HEK293T (cell line): ENCODE measurements around the gene TWSG1.
"Not testable (repeated sequence)": the region's sequence is repeated elsewhere in the genome, so short reads cannot be mapped to it uniquely, and the experiment has no call there.

Source experiments
- CTCF ChIA-PET: fragments of 350-600 bp; formaldehyde crosslinking; extraction: SDS; loops from one replicate; lab custom pipeline; 2021; ENCODE audit warnings: antibody characterized with exemption, inconsistent platforms; lab: Yijun Ruan, JAX
- POLR2A ChIA-PET: fragments of 350-600 bp; formaldehyde crosslinking; extraction: SDS; loops from one replicate; lab custom pipeline; 2020; ENCODE audit warnings: antibody characterized with exemption, inconsistent platforms; lab: Yijun Ruan, JAX
- DNase-seq: peaks from one replicate; pipeline ENCODE4 v3.0.0; 2012; ENCODE audit warnings: mixed read lengths; ENCODE audit errors: extremely low spot score
- ARNT ChIP-seq: fragments of 450-650 bp; IDR thresholded peaks from 2 replicates; pipeline ENCODE4 v1.6.1; 2017; ENCODE audit warnings: mild to moderate bottlenecking
- BHLHE40 ChIP-seq: fragments of 450-650 bp; IDR thresholded peaks from 2 replicates; pipeline ENCODE4 v1.6.1; 2016; ENCODE audit warnings: mild to moderate bottlenecking, moderate library complexity, borderline replicate concordance
- CTBP1 ChIP-seq: fragments of 450-650 bp; IDR thresholded peaks from 2 replicates; pipeline ENCODE4 v1.6.1; 2016; ENCODE audit warnings: borderline replicate concordance
- ELF4 ChIP-seq: fragments of 450-650 bp; IDR thresholded peaks from 2 replicates; pipeline ENCODE4 v1.6.1; 2017; ENCODE audit warnings: antibody characterized with exemption
- FOXA1 ChIP-seq: fragments of 450-650 bp; IDR thresholded peaks from 2 replicates; pipeline ENCODE4 v1.6.1; 2016; ENCODE audit warnings: mild to moderate bottlenecking
- FOXK2 ChIP-seq: fragments of 450-650 bp; IDR thresholded peaks from 2 replicates; pipeline ENCODE4 v1.6.1; 2016; ENCODE audit warnings: mild to moderate bottlenecking
- FOXM1 ChIP-seq: fragments of 450-650 bp; IDR thresholded peaks from 2 replicates; pipeline ENCODE4 v1.6.1; 2017; ENCODE audit warnings: mild to moderate bottlenecking, borderline replicate concordance
- HDGF ChIP-seq: fragments of 450-650 bp; IDR thresholded peaks from 2 replicates; pipeline ENCODE4 v1.6.1; 2017; ENCODE audit warnings: antibody characterized with exemption, borderline replicate concordance
- L3MBTL2 ChIP-seq: fragments of 450-650 bp; conservative IDR thresholded peaks from 2 replicates; pipeline ENCODE4 v1.6.1; 2016; ENCODE audit warnings: mild to moderate bottlenecking
- LEF1 ChIP-seq: fragments of 450-650 bp; IDR thresholded peaks from 2 replicates; pipeline ENCODE4 v1.6.1; 2017; ENCODE audit warnings: mild to moderate bottlenecking, borderline replicate concordance
- NFRKB ChIP-seq: fragments of 450-650 bp; IDR thresholded peaks from 2 replicates; pipeline ENCODE4 v1.6.1; 2016; ENCODE audit warnings: mild to moderate bottlenecking, moderate library complexity
- SP1 ChIP-seq: fragments of 450-650 bp; IDR thresholded peaks from 2 replicates; pipeline ENCODE4 v1.6.1; 2017
- SUZ12 ChIP-seq: fragments of 450-650 bp; IDR thresholded peaks from 2 replicates; pipeline ENCODE4 v1.6.1; 2016; ENCODE audit warnings: mild to moderate bottlenecking
- TARDBP ChIP-seq: fragments of 450-650 bp; IDR thresholded peaks from 2 replicates; pipeline ENCODE4 v1.6.1; 2016
- ZNF384 ChIP-seq: fragments of 450-650 bp; IDR thresholded peaks from 2 replicates; pipeline ENCODE4 v1.6.1; 2016
- TF ChIP-seq, protein P1 (sequence below): fragments of 450-650 bp; IDR thresholded peaks from 2 replicates; pipeline ENCODE4 v1.6.1; 2016

TWSG1 gene

DNA sequence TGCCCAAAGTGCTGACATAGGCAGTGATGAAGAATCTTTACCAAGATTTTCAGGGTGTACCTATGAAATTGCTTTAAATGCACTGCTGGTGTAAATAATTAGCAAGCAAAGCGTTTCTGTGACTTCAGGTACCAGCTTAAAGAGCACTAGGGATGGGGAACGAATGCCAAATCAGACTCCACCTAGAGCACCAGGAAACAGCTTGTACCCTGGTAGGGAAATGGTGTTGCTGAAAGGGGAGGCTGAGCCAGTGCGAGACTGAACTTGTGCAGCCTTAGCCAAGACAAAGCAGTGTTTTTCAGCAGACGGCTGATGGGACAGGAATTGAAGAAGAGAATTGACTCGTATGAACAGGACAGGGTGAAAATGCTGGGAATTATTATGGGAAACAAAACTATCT lies 65.6 kb downstream of the TWSG1 start:
- no peak for TF ChIP-seq NFRKB
- no peak for TF ChIP-seq FOXK2
- no peak for TF ChIP-seq HDGF
- TF ChIP-seq FOXA1 = no peak
- no peak for TF ChIP-seq TARDBP
- TF ChIP-seq BHLHE40 = no peak
- no peak for TF ChIP-seq L3MBTL2
- no peak for TF ChIP-seq SP1
- TF ChIP-seq CTBP1 = no peak
- TF ChIP-seq, protein P1, sequence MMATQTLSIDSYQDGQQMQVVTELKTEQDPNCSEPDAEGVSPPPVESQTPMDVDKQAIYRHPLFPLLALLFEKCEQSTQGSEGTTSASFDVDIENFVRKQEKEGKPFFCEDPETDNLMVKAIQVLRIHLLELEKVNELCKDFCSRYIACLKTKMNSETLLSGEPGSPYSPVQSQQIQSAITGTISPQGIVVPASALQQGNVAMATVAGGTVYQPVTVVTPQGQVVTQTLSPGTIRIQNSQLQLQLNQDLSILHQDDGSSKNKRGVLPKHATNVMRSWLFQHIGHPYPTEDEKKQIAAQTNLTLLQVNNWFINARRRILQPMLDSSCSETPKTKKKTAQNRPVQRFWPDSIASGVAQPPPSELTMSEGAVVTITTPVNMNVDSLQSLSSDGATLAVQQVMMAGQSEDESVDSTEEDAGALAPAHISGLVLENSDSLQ = no peak
- TF ChIP-seq ZNF384 = no peak
- no peak for TF ChIP-seq FOXM1
- TF ChIP-seq SUZ12 = no peak
- TF ChIP-seq ELF4 = no peak
- no peak for TF ChIP-seq LEF1
- no peak for TF ChIP-seq ARNT
- POLR2A ChIA-PET = no interaction called here
- no peak for DNase-seq
- CTCF ChIA-PET = no interaction called here

DNA sequence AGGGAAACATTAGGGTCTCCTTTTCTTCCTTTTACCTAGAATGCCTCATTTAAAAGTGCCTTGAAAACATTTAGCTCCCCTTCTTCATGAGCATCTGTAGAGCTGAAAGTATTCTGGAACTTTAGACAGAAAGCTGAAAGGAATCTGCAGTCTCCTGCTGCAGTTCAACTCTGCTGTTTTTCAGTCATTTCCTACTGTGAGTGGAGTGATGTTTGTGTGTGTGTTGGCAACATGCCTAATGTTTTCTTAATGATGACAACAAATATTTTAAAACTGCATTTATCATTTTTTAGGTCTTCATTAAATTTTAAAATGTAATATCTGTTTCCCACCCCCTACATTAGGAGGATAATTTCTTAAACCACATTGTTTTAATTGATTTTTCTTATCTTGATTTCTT lies 66.6 kb downstream of the TWSG1 start:
- CTCF ChIA-PET = no interaction called here
- DNase-seq = no peak
- POLR2A ChIA-PET = no interaction called here
- no peak for TF ChIP-seq HDGF
- TF ChIP-seq BHLHE40 = no peak
- TF ChIP-seq LEF1 = no peak
- TF ChIP-seq NFRKB = no peak
- TF ChIP-seq SUZ12 = no peak
- TF ChIP-seq ELF4 = no peak
- no peak for TF ChIP-seq SP1
- no peak for TF ChIP-seq FOXM1

DNA sequence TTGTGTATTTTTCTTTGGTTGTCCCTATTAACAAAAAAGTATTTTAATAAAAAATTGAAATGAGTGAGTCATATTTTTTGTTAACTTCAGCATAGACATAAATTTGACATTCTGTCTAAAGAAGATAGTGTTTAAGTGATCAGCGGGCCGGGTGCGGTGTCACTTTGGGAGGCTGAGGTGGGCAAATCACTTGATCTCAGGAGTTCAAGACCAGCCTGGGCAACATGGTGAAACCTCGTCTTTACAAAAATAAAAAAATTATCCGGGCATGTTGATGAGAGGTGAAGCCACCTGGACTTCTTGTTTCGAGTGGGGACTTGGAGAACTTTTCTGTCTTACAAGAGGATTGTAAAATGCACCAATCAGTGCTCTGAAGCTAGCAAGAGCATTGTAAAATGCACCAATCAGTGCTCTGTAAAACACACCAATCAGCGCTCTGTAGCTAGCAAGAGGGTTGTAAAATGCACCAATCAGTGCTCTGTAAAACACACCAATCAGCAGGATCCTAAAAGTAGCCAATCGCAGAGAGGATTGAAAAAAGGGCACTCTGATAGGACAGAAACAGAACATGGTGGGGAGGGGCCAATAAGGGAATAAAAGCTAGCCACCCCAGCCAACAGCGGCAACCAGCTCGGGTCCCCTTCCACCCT lies 67.9 kb downstream of the TWSG1 start:
- DNase-seq, CTCF ChIA-PET, POLR2A ChIA-PET: not testable (repeated sequence)

DNA sequence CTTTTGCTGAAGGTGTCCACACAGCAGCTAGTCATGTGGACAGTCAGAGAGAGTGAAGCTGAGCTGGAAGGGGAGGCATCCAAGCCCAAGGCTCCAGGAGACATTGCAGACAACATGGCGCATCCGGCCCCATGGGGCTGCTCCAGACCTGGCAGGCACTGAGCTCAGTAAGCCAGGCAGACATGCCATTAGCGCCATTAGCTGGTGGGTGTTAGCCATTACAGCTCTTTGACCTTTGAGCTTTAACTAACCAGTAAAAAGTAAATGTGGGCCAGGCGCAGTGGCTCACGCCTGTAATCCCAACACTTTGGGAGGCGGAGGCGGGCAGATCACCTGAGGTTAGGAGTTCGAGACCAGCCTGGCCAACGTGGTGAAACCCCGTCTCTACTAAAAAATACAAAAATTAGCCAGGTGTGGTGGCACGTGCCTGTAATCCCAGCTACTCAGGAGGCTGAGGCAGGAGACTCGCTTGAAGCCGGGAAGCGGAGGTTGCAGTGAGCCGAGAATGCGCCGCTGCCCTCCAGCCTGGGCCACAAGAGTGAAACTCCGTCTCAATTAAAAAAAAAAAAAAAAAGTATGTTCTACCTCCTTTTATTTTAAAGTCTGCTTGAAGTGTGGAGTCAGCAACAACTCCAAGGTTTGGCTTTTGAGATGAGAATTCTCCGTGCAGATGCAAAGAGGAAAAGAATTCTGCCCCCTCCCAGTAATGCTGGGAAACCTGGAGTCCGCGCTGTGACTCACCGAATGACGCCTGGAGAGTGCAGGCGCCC lies 69.4 kb downstream of the TWSG1 start:
- ChIA-PET CTCF (interaction anchor here (0.9 kb wide), 1 partner anchor 12 kb away, joined by 3 read pairs; no protein-coding TSS in a partner anchor), POLR2A (no interaction called here)
- DNase-seq = no peak
- TF ChIP-seq NFRKB = no peak
- no peak for TF ChIP-seq SUZ12
- TF ChIP-seq CTBP1 = no peak
- TF ChIP-seq SP1 = no peak
- no peak for TF ChIP-seq FOXM1
- TF ChIP-seq FOXK2 = no peak
- no peak for TF ChIP-seq ZNF384
- no peak for TF ChIP-seq ARNT
- TF ChIP-seq, protein P1 = no peak
- TF ChIP-seq TARDBP = no peak
- TF ChIP-seq L3MBTL2 = no peak

DNA sequence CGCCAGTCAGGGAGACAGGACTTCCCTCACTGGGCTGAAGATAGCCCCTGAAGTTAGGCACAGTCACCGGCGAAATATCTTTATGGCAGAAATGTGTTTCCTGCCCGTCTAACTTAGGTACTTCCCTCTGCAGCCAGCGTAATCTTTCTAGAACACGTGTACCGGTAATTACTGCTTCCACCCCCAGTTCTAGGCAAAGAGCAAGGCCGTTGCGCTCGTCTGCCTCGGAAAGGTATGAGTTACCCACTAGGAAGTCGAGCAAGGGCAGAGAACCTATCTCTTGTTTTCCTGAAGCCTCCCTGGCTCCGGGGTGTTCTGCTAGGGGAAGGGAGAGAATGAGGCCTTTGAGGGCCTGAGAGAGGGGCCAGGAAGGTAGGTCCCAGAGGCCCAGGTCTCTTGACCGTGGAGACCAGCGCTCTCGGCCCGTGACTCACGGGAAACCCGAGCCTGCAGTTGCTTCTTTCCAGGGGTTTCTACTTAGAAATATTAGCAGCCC lies 70.0 kb downstream of the TWSG1 start:
- ChIA-PET CTCF (no interaction called here), POLR2A (no interaction called here)
- no peak for DNase-seq
- TF ChIP-seq TARDBP (no peak), ARNT (no peak)

DNA sequence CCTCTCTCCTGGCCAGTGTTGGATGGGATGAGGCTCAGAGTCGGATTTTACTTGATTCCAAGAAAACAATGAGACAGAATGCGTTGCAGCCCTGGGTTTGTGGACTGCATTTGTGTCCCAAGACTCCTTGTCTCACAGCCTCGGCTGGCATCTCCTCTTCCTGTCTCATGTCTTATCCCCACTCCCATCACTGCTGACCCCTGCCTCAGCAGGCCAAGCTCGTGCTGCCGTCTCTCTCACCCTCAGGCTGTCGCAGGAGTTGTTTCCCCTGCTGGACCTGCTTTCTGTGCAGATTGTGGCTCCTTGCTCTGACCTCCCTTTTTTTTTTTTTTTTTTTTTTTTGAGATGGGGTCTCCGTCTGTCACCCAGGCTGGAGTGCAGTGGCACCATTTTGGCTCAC lies 70.6 kb downstream of the TWSG1 start:
- CTCF ChIA-PET = no interaction called here
- TF ChIP-seq FOXM1 (no peak), L3MBTL2 (no peak), LEF1 (no peak), ARNT (no peak), TARDBP (no peak)
- POLR2A ChIA-PET = no interaction called here
- DNase-seq = no peak

DNA sequence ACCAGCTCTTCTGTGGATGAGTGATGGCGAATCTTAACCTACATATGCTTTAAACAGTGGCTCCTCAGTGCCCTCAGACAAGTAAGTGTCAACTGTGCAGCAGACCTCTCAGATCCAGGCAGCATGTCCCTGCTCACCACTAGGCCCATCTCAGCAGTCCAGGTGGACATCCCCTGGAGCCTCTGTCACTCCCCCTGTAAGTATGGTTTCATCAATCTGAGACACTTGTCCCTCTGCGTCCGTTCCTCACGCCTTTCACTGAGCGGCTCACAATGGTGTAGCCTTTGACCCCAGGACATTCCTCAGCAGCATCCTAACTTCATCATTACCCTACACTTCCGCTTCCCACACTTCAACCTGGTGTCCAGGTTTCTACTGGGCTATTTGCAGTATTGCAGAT lies 71.4 kb downstream of the TWSG1 start:
- CTCF ChIA-PET = no interaction called here
- no peak for TF ChIP-seq FOXM1
- no peak for TF ChIP-seq SP1
- TF ChIP-seq SUZ12 = no peak
- no peak for TF ChIP-seq L3MBTL2
- TF ChIP-seq FOXA1 = no peak
- no peak for TF ChIP-seq ARNT
- no peak for TF ChIP-seq FOXK2
- TF ChIP-seq HDGF = no peak
- TF ChIP-seq NFRKB = no peak
- no peak for TF ChIP-seq TARDBP
- TF ChIP-seq LEF1 = no peak
- TF ChIP-seq, protein P1 = no peak
- no peak for TF ChIP-seq CTBP1
- TF ChIP-seq BHLHE40 = no peak
- no peak for TF ChIP-seq ZNF384
- TF ChIP-seq ELF4 = no peak
- POLR2A ChIA-PET = no interaction called here
- DNase-seq = no peak
